Keratinocyte (primary cell): Measurements from ENCODE around the gene SRSF2. TPM values are rescaled to one million over a fixed set of nuclear protein-coding genes. Genes with fewer than 3 reads are reported as not detected.
A peak's percentile ranks its signal among the peaks of the same experiment; 100 is the strongest.

ENCODE experiments used
- DNase-seq: peaks from one replicate; pipeline ENCODE4 v3.0.0-alpha.2; 2011; ENCODE audit warnings: low read depth, missing footprints, low spot score
- FAIRE-seq: peaks from 2 replicates; lab custom pipeline; 2011; peaks lifted over from hg19 to GRCh38; lab: Jason Lieb, UNC
- H2AFZ ChIP-seq: 2 replicates; pipeline ENCODE4 v1.6.0; 2012; ENCODE audit warnings: low read length, control low read depth, inconsistent platforms; ENCODE audit not compliant: control insufficient read depth
- H3K27ac ChIP-seq: 2 replicates; pipeline ENCODE4 v1.5.1; 2011; ENCODE audit warnings: low read length; ENCODE audit not compliant: control insufficient read depth, insufficient read depth
- H3K27me3 ChIP-seq: 3 replicates; pipeline ENCODE4 v1.6.0; 2011; ENCODE audit warnings: low read length; ENCODE audit not compliant: control insufficient read depth, insufficient read depth; ENCODE audit errors: extremely low read depth
- H3K36me3 ChIP-seq, 2 experiments: 2 replicates in 1 of 2; 3 replicates in 1 of 2; pipeline ENCODE4 v1.5.1; 2011; ENCODE audit warnings: low read length in 2 of 2, mild to moderate bottlenecking in 1 of 2; ENCODE audit not compliant: control insufficient read depth in 2 of 2, insufficient read depth in 2 of 2; ENCODE audit errors: extremely low read depth in 1 of 2
- H3K4me1 ChIP-seq: 3 replicates; pipeline ENCODE4 v1.5.1; 2011; ENCODE audit warnings: low read length; ENCODE audit not compliant: control insufficient read depth, insufficient read depth; ENCODE audit errors: extremely low read depth
- H3K4me2 ChIP-seq: 3 replicates; pipeline ENCODE4 v1.6.0; 2011; ENCODE audit warnings: low read depth, low read length; ENCODE audit not compliant: control insufficient read depth, insufficient read depth; ENCODE audit errors: extremely low read depth
- H3K4me3 ChIP-seq, 3 experiments: fragments of 200-600 bp in 1 of 3; sonication (generic) in 1 of 3; 2 replicates in 2 of 3; 3 replicates in 1 of 3; pipeline ENCODE4 v1.5.1; 2011 to 2016; ENCODE audit warnings: low read length in 3 of 3, mild to moderate bottlenecking in 3 of 3, control low read depth in 2 of 3, inconsistent platforms in 1 of 3, low read depth in 1 of 3, mixed read lengths in 1 of 3, mixed run types in 1 of 3, moderate library complexity in 1 of 3; ENCODE audit not compliant: control insufficient read depth in 2 of 3, insufficient read depth in 2 of 3; ENCODE audit errors: extremely low read depth in 1 of 3
- H3K79me2 ChIP-seq: 2 replicates; pipeline ENCODE4 v1.6.0; 2012; ENCODE audit warnings: low read length; ENCODE audit not compliant: control insufficient read depth, insufficient read depth
- H3K9ac ChIP-seq: 3 replicates; pipeline ENCODE4 v1.6.0; 2011; ENCODE audit warnings: low read length; ENCODE audit not compliant: control insufficient read depth, insufficient read depth; ENCODE audit errors: extremely low read depth
- H3K9me1 ChIP-seq: 3 replicates; pipeline ENCODE4 v1.6.0; 2011; ENCODE audit warnings: low read length; ENCODE audit not compliant: control insufficient read depth, insufficient read depth; ENCODE audit errors: extremely low read depth
- H3K9me3 ChIP-seq: 2 replicates; pipeline ENCODE4 v1.5.1; 2012; ENCODE audit warnings: low read depth, low read length; ENCODE audit not compliant: control insufficient read depth
- H4K20me1 ChIP-seq: 3 replicates; pipeline ENCODE4 v1.6.0; 2011; ENCODE audit warnings: low read length; ENCODE audit not compliant: control insufficient read depth, insufficient read depth; ENCODE audit errors: extremely low read depth
- CTCF ChIP-seq, 3 experiments: IDR thresholded peaks in 1 of 3; conservative IDR thresholded peaks in 1 of 3; optimal IDR thresholded peaks in 1 of 3; 2 replicates in 2 of 3; 3 replicates in 1 of 3; pipeline versions ENCODE3 to v1.5.1; 2011; ENCODE audit warnings: low read length in 3 of 3, mild to moderate bottlenecking in 3 of 3, moderate library complexity in 2 of 3, control low read depth in 1 of 3, inconsistent platforms in 1 of 3; ENCODE audit not compliant: insufficient read depth in 2 of 3; ENCODE audit errors: extremely low read depth in 1 of 3
- EZH2 ChIP-seq: IDR thresholded peaks from one replicate; pipeline ENCODE4 v1.6.1; 2012; ENCODE audit warnings: inconsistent platforms, mild to moderate bottlenecking, low read length, moderate library complexity
- dilution Hi-C: fragments of 300-500 bp; cut with MboI; formaldehyde crosslinking; loops from one replicate; pipeline ENCODE4 v1.7.0; 2020; ENCODE audit warnings: low sequenced_read_pairs; ENCODE audit not compliant: extremely low pct_ligation_motif_present
- polyA plus RNA-seq, 5 experiments: library from polyadenylated mRNA; depleted of rRNA in 3 of 5; stranded (reverse) in 3 of 5; stranded (forward) in 1 of 5; unstranded in 1 of 5; fragments of >200 nt; gene quantifications; 1 replicate in 1 of 5; 2 replicates in 3 of 5; 3 replicates in 1 of 5; pipeline versions ENCODE4 v1.2.1 to v1.2.3, GENCODE V29; 2011 to 2012; ENCODE audit warnings: missing spikeins in 2 of 5, low read depth in 1 of 5, low replicate concordance in 1 of 5

The SRSF2 gene
- polyA plus RNA-seq, 1 donor (not counting 4 experiments of a cell fraction or from before 2014, with no cell fraction given), result 249 TPM

GRCh38 chr17:76716839-76717215, 20.3 kb downstream of the SRSF2 start:
- Histone ChIP-seq H3K4me2 (no peak overlapping the region), H3K27ac (peak overlapping the region; percentile 38)
- no peak for DNase-seq

GRCh38 chr17:76716146-76716838, 20.8 kb downstream of the SRSF2 start:
- peak overlapping the region; percentile 38 for H3K27ac ChIP-seq
- dilution Hi-C loops, result no loop called here
- peaks cover 39 to 48% of the 10 kb centered on the region in 2 experiments for H3K36me3 ChIP-seq
- H3K9me1 ChIP-seq, result no peaks in the 10 kb centered on the region
- DNase-seq, result no peak
- H2AFZ ChIP-seq, result no peak overlapping the region
- peak; percentile 39 for FAIRE-seq
- no peak for TF ChIP-seq EZH2
- no peak for TF ChIP-seq CTCF (optimal IDR thresholded peaks at IDR 0.05 in 1 of 3, IDR thresholded peaks at IDR 0.05 in 1 of 3, conservative IDR thresholded peaks at IDR 0.05 in 1 of 3; ENCODE audit: extremely low read depth in 1 of 3, insufficient read depth in 2 of 3, low read length in 3 of 3)
- H3K27me3 ChIP-seq, result no peaks in the 10 kb centered on the region
- no peak overlapping the region for H3K4me2 ChIP-seq
- no peaks in the 10 kb centered on the region for H4K20me1 ChIP-seq
- peak overlapping the region; percentile 31 for H3K9ac ChIP-seq
- no peaks in the 10 kb centered on the region for H3K9me3 ChIP-seq
- H3K4me3 ChIP-seq, result no peak overlapping the region
- peaks cover 5% of the 10 kb centered on the region for H3K4me1 ChIP-seq
- peaks cover 12% of the 10 kb centered on the region for H3K79me2 ChIP-seq

More at GRCh38 chr17:76716839-76717215, 20.3 kb downstream of the SRSF2 start:
- Histone ChIP-seq H3K79me2 (peaks cover 13% of the 10 kb centered on the region), H4K20me1 (no peaks in the 10 kb centered on the region), H3K4me3 (no peak overlapping the region), H3K9ac (no peak overlapping the region), H3K36me3 (peaks cover 45 to 52% of the 10 kb centered on the region in 2 experiments), H3K9me1 (no peaks in the 10 kb centered on the region), H2AFZ (no peak overlapping the region), H3K27me3 (no peaks in the 10 kb centered on the region), H3K4me1 (peaks cover 2% of the 10 kb centered on the region), H3K9me3 (no peaks in the 10 kb centered on the region)
- TF ChIP-seq CTCF (optimal IDR thresholded peaks at IDR 0.05 in 1 of 3, IDR thresholded peaks at IDR 0.05 in 1 of 3, conservative IDR thresholded peaks at IDR 0.05 in 1 of 3; ENCODE audit: extremely low read depth in 1 of 3, insufficient read depth in 2 of 3, low read length in 3 of 3), result no peak
- no peak for TF ChIP-seq EZH2
- no peak for FAIRE-seq
- dilution Hi-C loops, result no loop called here
